Coronary artery (tissue), 2 donors: ENCODE measurements around the gene APOLD1.
"Not testable (repeated sequence)": the region's sequence is repeated elsewhere in the genome, so short reads cannot be mapped to it uniquely, and the experiment has no call there.

Experiments
- DNase-seq: peaks from one replicate; pipeline ENCODE4 v3.0.0-alpha.2; 2017; ENCODE audit warnings: low spot score
- H3K27ac ChIP-seq, 2 donors: fragments of 200-600 bp; sonication (generic); one replicate each; pipeline ENCODE4 v1.5.1; 2016 to 2019
- H3K4me3 ChIP-seq: fragments of 200-600 bp; sonication (generic); 2 replicates; pipeline ENCODE4 v1.5.1; 2016; ENCODE audit warnings: mild to moderate bottlenecking, moderate library complexity
- TF ChIP-seq, protein P1 (sequence below): fragments of 200-600 bp; sonication (generic); IDR thresholded peaks from one replicate; pipeline ENCODE4 v1.5.1; 2019; ENCODE audit warnings: antibody characterized with exemption

Gene APOLD1

DNA sequence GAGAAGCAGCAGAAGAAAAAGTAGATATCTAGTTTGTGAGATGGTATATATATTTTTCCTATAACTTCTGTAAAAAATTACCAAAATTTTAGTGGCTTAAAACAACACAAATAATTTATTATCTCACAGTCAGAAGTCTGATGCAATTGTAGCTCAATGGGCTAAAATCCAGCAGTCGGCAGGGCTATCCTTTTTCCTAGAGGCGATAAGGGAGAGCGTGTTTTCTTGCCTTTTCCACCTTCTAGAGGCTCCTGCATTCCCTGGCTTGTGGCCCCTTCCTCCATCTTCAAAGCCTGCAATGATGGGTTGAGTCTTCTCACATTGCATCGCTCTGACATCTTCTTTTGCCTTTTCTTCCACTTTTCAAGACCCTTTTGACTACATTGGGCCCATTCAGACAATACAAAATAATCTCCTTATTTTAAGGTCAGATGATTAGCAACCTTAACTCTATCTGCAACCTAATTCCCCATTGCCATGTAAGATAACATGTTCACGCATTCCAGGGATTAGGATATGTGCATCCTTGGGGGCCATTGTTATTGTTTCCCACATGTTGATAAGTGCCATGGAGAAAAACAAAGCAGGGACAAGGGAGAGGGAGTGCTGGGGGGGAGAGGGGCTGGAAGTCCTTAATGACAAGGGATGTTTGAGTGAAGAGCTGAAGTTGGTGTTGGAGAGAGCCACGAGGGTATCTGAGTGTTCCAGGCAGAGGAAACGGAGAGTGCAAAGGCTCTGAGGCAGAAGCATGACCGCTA, 13.9 kb downstream of the APOLD1 start:
- Histone ChIP-seq H3K27ac (no peak overlapping the region), H3K4me3 (no peak overlapping the region)
- TF ChIP-seq, protein P1, sequence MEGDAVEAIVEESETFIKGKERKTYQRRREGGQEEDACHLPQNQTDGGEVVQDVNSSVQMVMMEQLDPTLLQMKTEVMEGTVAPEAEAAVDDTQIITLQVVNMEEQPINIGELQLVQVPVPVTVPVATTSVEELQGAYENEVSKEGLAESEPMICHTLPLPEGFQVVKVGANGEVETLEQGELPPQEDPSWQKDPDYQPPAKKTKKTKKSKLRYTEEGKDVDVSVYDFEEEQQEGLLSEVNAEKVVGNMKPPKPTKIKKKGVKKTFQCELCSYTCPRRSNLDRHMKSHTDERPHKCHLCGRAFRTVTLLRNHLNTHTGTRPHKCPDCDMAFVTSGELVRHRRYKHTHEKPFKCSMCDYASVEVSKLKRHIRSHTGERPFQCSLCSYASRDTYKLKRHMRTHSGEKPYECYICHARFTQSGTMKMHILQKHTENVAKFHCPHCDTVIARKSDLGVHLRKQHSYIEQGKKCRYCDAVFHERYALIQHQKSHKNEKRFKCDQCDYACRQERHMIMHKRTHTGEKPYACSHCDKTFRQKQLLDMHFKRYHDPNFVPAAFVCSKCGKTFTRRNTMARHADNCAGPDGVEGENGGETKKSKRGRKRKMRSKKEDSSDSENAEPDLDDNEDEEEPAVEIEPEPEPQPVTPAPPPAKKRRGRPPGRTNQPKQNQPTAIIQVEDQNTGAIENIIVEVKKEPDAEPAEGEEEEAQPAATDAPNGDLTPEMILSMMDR: no peak
- no peak for DNase-seq

DNA sequence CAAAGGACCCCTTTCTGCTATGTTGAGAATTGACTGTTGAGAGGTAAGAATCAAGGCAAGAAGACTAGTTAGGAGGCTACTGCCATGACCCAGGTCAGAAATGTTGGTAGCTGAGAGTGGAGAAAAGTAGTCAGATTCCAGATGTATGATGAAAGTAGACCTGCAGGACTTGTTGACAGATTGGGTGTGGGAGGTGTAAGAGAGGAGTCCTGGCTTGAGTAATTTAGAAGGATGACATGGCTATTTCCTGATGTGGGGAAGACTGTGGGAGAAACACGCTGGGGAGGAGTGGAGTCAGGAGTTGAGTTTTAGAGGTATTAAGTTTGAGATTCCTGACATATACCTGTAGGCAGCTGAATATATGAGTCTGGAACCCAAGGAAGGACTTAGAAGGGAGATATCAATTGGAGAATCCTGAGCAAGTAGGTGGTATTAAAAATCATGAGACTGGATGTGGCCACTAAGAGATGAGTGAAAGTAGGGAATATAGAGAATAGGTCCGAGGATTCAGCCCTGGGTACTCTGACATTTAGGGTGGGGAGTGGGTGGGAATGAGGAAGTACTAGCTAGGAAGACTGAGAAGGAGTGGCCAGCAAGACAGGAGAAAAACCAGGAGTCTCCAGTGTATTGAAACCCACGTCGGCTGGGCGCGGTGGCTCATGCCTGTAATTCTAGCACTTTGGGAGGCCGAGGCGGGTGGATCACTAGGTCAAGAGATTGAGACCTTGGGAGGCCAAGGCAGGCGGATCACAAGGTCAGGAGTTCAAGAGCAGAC, 15.1 kb downstream of the APOLD1 start:
- Histone ChIP-seq H3K27ac (no peak overlapping the region), H3K4me3 (no peak overlapping the region)
- DNase-seq: no peak
- TF ChIP-seq, protein P1: no peak

- not testable (repeated sequence) for DNase-seq, H3K27ac ChIP-seq, H3K4me3 ChIP-seq
Measured at GRCh38 chr12:12801656-12802055, 16.2 kb downstream of the APOLD1 start.

GRCh38 chr12:12803186-12803585, 17.7 kb downstream of the APOLD1 start:
- TF ChIP-seq, protein P1: no peak
- H3K4me3 ChIP-seq: no peak overlapping the region
- H3K27ac ChIP-seq: no peak overlapping the region
- DNase-seq: no peak

- TF ChIP-seq, protein P1: no peak
- no peak overlapping the region for H3K4me3 ChIP-seq
- H3K27ac ChIP-seq: no peak overlapping the region
- DNase-seq: no peak
Measured at GRCh38 chr12:12804011-12804410, 18.6 kb downstream of the APOLD1 start.

DNA sequence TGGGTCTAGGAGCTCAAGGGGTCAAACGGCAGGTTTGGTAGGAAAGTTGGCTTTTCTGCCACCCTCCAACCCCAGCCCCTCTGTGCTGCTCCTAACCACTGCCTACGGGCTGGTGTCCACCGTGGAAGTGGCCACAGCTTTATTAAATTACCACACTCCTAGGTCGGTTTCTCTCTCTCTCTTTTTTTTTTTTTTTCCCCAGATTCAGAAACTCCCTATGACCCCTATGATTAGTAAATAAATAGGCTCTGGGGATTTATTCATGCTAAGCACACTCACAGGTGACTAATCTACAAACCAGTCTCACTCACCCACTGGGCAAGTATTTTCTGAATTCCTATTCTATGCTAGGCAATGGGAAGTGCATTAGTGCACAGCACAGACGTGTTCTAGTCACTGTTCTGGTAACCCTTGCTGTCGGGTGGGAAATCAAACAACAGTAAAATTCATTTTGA, 19.0 kb downstream of the APOLD1 start:
- no peak for DNase-seq
- H3K4me3 ChIP-seq: no peak overlapping the region
- no peak overlapping the region for H3K27ac ChIP-seq
- TF ChIP-seq, protein P1: no peak

DNA sequence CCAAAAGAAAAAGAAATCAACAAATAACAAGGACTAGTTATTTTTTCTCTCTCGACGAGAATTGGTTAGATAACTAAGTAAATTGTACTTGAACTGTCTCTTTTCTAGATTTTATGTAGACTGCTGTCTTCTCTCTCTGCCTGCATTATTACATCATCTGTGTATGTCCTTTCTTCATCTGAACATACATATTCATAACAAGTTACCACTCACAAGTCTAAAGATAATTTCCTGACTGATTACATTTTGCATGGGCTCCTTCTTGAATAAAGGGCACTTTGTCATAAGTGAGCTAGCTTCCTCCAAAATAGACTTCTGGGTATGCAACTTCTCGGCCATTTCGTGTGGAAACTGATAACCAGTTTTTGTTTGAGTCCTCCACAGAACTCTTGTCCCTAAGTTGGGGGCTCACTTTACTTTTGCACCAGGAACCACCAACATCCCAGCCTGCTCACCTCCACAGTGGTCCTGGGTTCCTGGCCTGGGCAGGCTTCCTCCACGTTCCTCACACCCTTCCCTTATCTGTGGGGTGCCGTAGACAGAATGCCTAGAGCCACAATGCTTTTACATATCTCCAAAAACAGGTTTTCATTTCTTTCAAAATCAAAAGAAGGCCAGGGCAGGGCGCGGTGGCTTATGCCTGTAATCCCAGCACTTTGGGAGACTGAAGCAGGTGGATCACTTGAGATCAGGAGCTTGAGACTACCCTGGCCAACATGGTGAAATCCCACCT, 21.5 kb downstream of the APOLD1 start:
- H3K4me3 ChIP-seq: no peak overlapping the region
- no peak for DNase-seq
- H3K27ac ChIP-seq: peak overlapping the region; percentile 20 to 70
- TF ChIP-seq, protein P1: no peak

DNA sequence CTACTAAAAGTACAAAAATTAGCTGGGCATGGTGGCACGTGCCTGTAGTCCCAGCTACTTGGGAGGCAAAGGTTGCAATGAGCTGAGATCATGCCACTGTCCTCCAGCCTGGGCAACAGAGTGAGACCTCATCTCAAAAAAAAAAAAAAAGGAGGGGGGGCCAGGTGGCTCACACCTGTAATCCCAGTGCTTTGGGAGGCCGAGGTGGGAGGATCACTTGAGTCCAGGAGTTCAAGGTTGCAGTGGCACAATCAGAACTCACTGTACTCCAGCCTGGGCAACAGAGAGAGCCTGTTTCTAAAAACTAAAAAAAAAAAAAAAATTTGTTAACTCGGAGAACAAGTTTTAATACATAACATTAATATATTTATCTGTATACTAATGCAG, 22.1 kb downstream of the APOLD1 start:
- not testable (repeated sequence) for DNase-seq, H3K4me3 ChIP-seq
- peak overlapping the region; percentile 20 to 70 for H3K27ac ChIP-seq
